GM19043 (cell line): Measurements from ENCODE around the gene PADI2.
A peak's percentile ranks its signal among the peaks of the same experiment; 100 is the strongest.

Source experiments
- ATAC-seq: cut with Tn5 transposase; IDR thresholded peaks from one replicate; pipeline ENCODE4 v1.9.1; 2021; ENCODE audit warnings: low read depth; ENCODE audit not compliant: unreplicated experiment

PADI2 gene

DNA sequence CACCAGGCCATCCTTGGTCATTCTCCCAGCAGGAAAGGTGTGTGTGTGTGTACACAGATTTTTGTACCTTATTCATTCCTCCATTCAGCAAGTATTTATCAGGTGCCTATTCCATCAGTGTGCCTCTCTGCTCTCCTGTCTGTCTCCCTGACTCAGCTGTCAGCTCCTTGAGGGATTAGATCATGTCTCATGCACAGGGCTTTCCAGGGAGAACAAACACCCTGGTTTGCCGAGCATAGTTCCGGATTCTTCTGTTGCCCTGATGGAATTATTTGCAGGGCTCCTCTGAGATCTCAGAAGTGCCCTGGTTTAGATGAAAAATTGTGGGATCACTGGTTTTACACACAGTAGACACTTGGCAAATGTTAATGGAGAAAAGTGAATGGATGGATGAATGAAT, 57.4 kb downstream of the PADI2 start:
- ATAC-seq, result no peak

GRCh38 chr1:17061486-17061885, 57.8 kb downstream of the PADI2 start:
- ATAC-seq, result no peak

DNA sequence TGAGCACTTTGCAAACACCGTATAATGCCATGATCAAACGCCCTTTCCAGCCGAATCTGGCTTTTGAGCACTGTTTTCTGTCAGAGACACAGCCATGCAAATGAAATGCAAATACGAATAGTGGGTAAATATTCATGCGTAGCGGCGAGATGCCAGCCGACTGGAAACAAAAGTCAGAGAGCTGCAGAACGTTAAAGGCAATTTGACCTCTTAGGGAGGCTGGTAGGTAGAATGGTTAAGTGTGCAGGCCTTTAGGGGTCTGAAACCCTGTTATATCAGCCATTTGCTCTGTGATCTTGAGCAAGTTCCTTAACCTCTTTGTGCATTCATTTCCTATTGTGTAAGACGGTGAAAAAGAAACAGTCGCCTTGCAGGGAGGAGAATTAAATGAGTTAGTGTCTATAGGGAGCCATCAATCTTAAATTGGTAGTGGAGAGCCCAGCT, 58.9 kb downstream of the PADI2 start:
- no peak for ATAC-seq

DNA sequence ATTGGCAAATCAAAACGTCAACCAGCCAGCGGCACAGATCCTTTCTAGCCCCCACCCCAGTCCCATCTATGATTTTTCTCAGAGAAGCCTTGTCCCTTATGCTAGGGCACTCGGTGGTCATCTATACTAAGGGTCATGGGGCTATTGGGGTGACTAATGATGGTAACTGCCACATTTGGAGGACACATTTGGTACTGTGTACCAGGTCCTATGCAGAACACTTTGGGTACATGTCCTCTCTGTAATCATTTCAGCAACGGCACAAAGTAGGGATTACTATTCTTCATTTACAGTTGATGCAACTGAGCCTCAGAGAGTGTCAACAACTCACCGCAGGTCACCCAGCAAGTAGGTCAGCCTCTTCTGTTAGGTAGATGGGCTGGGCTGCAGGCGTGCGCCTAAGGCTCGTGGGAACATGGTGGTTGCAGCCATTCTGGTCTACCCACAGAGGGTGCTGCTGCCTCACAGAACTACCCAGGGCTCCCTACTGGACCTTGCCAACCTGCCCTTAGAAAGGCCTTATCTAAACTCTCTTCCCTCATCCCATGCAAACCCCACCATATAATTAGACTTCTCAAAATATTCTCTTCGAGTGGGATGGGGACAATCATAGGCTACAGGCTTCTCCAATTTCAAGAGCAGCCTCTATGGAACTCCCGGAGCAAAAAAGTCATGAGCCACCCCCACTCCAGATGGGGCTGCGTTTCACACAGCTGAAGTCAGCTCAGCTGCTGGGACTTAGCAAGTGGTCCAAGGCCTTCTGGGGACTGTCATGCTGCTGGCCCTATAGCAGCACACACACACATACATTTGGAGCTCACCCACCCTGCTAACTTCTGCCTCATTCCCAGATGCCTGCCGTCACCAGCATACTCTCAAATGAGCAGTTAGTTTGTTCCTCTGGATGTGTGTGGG, 59.6 kb downstream of the PADI2 start:
- no peak for ATAC-seq

GRCh38 chr1:17056551-17056950, 62.7 kb downstream of the PADI2 start:
- ATAC-seq, result no peak

DNA sequence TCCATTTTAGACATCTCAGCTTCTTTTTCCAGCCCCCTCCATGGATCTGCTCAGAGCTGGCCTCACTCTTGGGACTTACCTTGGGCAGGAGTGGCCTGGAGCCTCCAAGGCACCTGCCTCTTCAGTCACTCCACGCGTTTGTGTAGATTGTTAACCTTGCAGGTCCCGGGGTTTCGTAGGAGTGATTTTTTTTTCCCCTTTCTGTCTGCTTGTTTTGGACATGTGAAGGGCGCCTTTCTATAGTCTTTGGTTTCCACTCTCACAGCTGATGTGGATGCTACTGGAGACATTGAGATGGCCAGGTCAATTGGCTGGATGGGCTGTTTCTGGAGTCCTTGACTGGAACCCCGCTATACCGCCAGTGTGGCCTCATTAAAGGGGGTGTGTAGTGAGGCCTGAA, 63.5 kb downstream of the PADI2 start:
- no peak for ATAC-seq

DNA sequence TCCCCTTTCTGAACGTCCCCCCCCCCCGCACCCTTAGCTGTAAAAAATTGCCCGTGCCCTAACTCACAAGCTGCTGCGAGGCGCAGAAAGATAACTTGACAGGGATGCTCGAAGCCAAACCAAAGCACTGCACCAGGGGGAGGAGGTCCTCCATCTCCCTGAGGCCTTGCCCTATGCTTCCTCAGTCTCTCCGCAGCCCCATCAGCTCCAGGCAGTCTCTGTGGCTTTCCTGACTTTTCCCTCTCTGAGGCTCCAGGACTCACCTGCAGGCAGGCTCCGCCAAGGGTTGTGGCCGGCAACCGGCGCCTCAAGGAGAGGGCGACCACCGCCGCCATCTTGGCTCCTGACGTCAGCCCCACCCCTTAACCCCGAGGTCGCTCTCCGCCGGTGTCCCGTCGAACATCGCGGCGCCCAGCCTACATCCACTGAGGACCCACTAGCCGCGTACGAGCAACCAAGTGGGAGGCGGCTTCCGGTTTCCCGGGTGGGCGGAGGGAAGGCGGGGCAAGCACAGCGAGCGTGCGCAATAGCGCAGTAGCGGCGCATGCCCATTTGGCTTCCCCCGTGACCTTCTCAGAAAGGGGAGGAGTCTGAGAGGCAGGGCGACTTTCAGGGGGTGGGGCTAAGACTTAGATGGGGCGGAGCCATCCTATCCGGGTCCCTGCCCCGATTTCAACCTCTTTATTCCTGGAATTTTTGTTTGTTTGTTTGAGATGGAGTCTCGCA, 65.4 kb downstream of the PADI2 start, which contains the start of gene SDHB:
TSS of gene SDHB (minus strand) at position 348 of the 726 bp plus-strand sequence. CDS start at position 335, 13 bp downstream.
- ATAC-seq, result peak; percentile 95

DNA sequence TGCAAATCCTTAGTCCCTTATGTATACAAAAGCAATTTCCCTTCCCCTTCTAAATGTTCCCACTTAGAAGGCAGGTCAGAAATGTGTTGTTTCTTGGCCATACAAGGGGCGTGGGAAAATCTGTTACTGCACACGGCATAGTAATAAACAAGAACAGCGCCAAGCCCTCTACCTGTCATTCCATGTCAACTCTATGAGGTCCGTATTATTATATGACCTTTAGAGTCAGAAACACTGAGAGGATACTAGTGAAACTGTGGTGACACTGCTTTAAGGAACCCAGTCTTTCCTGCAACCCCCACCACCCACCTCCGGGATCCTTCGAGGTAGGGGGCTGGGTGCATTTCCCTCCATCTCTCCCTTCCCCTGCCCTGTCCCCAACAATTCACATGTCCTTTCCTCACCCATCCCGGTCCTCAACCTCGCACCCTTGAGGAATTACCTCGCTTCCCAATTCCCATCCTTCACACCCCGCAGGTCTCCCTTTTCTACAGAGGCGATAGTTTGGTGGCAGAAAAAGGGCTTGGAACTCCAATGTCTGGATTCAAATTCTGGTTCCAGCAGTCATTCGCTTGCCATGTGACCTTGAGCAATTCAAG, 66.1 kb downstream of the PADI2 start:
- ATAC-seq, result no peak

- ATAC-seq, result no peak
Observed at GRCh38 chr1:17052641-17053040, 66.6 kb downstream of the PADI2 start.

DNA sequence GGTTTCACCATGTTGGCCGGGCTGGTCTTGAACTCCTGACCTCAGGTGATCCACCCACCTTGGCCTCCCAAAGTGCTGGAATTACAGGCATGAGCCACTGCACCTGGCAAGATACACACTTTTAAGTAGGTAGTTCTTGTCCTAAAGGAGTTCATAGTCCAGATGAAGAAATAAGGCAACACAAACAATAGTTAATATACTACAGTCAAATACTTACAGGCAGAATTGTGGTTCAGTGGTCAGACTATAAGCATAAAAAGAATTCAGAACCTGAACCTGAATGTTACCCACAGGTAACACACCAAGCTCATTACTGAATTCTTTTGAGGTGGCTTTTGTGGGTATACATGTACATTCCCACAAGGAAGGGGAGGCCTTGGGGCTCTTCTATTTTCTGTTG, 67.2 kb downstream of the PADI2 start:
- no peak for ATAC-seq

DNA sequence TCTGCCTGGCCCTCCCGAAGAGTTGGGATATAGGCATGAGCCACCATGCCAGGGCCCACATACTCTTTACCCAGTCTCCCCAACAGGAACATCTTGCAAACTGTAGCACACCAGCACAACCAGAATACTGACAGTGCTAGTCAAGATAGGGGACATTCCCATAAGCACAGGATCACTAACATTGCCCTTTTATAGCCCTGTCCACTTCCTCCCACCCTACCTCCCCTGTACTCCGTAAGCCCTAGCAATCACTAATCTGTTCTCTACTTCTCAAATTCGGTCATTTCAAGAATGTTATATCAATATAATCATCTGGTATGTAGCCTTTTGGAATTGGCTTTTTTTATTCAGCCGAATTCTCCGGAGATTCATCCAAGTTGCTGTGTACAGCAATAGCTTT, 71.3 kb downstream of the PADI2 start:
- ATAC-seq, result no peak

GRCh38 chr1:17046334-17046657, 73.0 kb downstream of the PADI2 start:
- no peak for ATAC-seq

- no peak for ATAC-seq
Observed at GRCh38 chr1:17045634-17046333, 73.5 kb downstream of the PADI2 start.

- ATAC-seq, result no peak
Observed at GRCh38 chr1:17045150-17045549, 74.1 kb downstream of the PADI2 start.

- no peak for ATAC-seq
Observed at GRCh38 chr1:17043676-17044075, 75.6 kb downstream of the PADI2 start.

- no peak for ATAC-seq
Observed at GRCh38 chr1:17040135-17040534, 79.1 kb downstream of the PADI2 start.

DNA sequence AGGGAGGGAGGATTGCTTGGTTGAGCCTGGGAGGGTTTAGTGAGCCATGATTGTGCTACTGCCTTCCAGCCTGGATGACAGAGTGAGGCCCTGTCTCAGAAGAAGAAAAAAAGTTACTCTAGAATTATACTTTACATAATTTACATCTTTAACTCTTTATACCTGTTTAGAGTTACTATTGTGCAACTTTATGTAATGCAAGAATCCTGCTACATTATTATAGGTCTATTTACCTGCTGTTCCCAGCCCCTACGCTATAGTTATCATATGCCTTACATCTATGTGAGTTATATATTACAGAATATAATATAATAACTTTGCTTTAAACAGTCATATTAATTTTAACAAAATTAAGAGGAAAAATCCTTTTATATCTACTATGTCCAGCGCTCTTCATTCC, 79.7 kb downstream of the PADI2 start:
- ATAC-seq, result no peak

DNA sequence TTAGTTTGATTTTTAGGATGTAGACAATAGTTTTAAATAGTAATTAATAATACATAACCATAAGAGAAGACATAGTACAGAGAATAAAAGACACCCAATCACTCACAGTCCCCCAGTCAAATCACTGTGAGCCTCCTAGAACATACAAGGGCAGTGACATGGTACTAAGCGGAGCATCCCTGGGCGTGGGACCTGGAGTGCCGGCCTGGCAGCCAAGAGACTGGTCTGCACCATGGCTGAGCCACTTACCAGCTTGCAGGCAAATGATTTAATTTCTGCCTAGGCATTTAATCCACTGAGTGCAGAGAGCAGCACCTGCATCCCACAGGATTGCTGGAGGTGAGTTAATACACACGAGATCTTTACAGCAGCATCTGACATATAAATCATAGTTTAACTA, 85.8 kb downstream of the PADI2 start:
- ATAC-seq, result no peak

DNA sequence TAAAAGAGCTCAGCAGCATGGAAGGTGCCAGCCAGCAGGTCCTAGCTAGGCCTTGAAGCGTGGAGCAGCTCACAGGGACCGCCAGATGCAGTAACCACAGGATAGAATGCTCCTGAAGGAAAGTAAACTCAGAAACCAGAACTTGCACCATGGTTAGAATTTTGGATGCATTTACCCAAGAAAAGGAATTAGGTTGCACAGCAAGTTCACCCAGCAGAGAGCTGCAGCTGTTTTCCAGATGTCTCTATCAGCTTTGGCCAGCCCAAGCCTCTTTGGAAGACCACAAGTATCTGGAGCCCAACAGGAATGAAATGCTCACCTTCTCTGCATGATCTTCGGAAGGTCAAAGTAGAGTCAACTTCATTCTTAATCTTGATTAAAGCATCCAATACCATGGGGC, 86.5 kb downstream of the PADI2 start:
- ATAC-seq, result no peak

- ATAC-seq, result no peak
Observed at GRCh38 chr1:17031436-17031835, 87.8 kb downstream of the PADI2 start.

DNA sequence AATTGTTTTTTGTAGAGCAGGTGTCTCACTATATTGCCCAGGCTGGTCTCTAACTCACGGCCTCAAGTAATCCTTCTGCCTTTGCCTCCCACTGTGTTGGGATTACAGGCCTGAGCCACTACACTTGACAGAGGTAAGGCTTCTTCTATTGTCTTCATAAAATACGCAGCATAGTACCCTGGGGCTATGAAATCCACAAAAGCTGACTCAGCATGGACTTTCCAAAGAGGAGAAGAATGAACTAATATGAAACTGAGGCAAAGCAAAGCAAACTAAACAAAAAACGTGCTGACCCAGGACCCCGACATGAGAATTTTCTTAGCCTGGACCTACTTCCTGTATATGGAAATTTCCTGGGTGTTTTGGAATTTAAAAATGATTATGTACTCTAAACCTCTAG, 89.0 kb downstream of the PADI2 start:
- no peak for ATAC-seq
